SHP77 treated with DMSO at 0.1 percent for 48 hours (cell line): Measurements from ENCODE around the gene KLK2.

Experiments used
- DNase-seq: peaks from one replicate; lab custom pipeline; 2025; lab: John Stamatoyannopoulos, UW

KLK2 gene

GRCh38 chr19:50873056-50873455 is at the start of gene KLK2:
TSS of gene KLK2 (plus strand) at chr19:50873439. CDS start at chr19:50873474, 35 bp downstream.
- no peak for DNase-seq

GRCh38 chr19:50826492-50827240 is 46.6 kb upstream of the KLK2 start:
- DNase-seq, result no peak

DNA sequence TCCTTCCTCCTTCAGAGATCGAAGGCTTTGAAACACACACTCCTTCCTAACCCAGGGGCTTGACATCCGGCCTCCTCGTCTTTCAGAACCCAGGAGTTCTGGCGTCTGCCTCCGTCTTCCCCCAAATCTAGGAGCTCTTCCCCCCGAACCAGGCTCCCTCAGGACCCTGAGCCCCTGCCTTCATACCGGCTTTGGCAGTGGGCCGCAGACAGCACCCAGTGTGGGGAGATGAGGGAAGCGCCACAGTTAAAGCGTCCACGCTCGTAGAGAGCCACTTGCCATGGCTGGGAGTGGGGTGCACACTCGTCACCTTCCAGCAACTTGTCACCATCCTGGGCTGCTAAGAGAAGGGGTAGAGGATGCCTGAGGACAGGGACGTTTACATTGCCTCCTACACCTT is 45.8 kb upstream of the KLK2 start:
- no peak for DNase-seq

DNA sequence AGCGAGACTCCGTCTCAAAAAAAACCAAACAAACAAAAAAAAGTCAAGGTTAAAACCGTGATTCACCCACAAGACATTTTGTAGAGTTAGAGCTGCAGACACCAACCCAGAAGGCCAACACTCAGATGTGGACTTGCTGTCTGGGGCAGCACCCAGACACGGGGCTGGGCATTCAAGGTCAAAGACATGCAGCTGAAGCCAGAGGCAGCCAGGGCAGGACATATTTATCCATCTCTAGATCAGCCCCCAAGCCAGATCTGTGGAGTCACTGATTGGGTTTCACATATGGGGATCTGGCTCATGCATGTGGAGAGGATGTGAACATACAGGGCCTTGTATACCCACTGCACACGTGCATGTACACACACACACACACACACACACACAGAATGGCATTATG is 43.4 kb upstream of the KLK2 start:
- no peak for DNase-seq

DNA sequence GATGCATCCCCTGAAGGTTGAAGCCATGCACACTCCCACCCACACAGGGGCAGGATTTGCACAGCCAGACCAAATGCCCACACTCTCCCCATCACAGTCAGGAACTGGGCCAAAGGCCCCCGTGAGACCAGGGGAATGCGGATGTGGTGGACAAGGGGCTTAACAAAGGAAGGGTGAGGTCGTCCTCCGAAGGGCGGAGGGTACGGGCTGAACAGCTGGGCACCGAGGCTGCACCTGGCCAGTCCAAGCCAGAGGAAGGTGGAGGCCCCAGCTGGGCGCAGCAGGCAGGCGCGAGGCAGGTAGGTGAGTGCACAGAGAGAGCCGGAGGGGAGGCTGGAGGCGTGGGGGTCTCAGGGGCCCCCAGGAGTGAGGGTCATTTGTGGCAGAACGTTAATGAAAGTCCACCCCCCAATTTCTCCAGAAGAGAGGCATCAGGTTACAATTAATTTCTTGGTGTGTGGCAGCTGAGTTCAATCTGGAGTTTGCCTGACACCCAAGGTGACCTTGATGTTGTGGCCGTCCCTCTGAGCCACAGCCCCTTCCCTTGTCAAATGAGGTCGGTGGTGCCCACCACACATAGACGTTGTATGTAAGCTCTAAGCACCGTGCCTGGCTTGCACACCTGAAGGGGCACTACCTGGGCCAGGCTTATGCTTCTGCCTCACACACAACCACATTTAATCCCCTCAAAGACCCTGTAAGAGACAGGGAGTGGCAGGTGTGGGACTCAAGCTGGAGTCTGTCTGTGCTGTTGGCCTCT is 42.8 kb upstream of the KLK2 start:
- no peak for DNase-seq

- no peak for DNase-seq
Observed at GRCh38 chr19:50831026-50831396, 42.2 kb upstream of the KLK2 start.

DNA sequence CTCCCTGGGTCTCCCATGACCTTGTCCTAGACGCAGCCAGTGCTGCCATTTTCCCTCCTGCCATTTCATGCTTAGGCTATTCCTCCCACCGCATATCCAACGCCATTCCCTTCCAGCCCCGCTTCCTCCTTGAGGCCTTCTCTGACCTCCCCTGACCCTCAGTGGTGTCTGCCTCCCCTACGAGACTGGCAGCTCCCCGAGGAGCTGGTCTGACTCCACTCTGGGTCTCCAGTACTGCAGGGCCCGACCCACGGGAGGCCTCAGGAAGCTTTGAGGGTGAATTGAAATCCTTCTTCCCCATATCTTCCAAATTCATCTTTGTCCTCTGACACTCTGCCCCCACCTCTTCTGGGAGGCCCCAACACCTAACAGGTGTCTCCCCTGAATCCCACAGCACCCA is 40.6 kb upstream of the KLK2 start:
- DNase-seq, result no peak

DNA sequence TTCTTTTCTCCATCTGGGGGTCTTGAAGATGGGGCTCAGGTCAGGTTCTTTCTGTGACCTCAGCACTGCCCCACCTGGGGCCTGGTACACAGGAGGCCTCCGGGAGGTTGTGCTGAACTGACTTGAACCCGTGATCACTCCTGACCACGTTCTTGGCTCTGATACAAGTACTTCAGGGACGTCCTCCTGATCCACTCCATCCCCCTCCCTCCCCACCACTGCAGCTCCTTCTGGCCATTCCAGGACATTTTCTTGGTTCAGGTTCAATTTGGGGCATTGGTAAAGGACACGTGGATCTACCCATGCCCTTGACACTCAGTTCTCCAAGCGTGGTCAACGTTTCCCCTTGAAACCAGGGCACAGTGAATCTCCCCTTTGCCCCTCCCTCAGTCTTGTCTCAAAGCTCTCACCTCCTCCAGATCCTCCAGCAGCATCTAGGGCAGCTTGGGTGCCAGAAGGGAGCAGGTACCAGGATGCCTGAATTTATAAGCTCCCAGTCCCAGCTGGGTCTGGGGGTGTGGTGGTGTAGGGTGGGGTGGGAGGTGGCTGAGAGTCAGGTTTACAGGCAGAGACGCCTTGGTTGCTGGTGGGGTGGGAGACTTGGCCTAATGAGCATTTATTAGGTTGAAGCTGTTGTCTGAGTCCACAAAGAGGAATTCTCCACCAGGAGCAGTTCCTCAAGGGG is 40.0 kb upstream of the KLK2 start, which contains the start of gene KLK15:
Gene KLK15 (minus strand): TSS at position 458 of the 685 bp plus-strand sequence. CDS start 2,082 bp downstream, outside the sequence.
- DNase-seq, result no peak

DNA sequence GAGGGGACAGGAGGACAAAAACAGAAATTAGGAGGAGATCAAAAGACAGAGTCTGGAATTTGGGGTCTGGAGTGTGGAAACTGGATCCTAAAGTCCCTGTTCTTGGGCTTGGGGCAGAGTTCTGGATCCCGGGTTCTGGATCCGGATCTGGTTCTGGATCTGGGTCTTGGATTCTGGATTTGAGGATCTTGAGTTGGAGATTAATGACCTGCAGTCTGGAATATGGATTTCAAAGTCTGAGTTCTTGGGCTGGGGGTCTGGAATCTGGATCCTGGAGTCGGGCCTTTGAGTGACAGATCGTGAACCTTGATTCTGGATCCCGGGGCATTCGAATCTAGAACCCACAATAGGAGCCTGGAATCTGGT is 39.5 kb upstream of the KLK2 start:
- no peak for DNase-seq

- no peak for DNase-seq
Observed at GRCh38 chr19:50835103-50835784, 38.0 kb upstream of the KLK2 start.

- DNase-seq, result peak; percentile 66
Observed at GRCh38 chr19:50835785-50836542, 37.3 kb upstream of the KLK2 start.

DNA sequence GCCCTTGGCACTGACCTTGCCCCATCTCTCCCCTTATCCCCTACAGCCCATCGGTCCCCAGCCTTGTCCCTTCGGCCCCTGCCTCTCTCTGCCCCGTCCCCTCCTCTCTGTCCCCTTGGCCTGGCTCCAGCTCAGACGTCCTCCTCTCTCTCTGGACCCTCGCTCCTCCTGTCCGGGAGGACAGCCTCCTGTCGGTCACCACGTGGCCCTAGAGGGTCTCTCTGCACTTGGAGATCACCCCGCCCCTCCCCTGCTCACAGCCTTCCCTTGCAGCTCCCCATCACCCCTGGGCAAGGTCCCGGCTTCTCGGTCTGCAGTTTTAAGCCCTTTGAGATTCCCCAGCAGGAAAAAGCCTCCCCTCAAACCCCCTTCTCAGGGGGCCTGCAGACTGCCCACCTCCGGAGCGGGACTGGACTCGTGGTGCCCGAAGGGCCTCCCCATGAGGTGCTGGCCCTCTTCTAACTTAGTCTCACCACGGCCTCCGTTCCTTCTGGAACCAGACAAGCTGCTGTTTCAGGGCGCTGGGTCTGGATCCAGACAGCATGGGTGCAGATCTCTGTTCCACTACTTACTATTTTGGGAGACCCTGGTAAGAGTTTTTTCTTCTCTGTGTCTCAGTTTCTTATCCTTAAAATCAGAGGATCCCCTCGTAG is 36.6 kb upstream of the KLK2 start:
- peak; percentile 60 for DNase-seq

- peak; percentile 67 for DNase-seq
Observed at GRCh38 chr19:50837300-50837699, 35.9 kb upstream of the KLK2 start.

DNA sequence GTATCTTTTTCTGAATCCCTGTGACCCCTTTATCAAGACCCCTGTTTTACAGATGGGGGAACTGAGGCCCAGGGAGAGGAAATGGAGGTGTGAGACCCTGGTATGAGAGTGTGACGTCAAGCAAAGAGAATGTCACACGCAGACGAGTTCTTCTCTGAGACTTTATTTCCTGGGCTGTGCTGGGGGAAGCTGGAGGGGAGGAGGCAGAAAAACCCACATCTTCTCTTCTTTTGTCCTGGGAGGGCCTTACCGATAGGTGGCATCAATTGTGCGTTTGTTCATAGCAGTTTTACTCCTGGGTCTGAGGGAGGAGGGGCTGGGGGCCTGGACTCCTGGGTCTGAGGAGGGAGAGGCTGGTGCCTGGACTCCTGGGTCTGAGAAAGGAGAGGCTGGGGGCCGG is 35.0 kb upstream of the KLK2 start:
- DNase-seq, result no peak

DNA sequence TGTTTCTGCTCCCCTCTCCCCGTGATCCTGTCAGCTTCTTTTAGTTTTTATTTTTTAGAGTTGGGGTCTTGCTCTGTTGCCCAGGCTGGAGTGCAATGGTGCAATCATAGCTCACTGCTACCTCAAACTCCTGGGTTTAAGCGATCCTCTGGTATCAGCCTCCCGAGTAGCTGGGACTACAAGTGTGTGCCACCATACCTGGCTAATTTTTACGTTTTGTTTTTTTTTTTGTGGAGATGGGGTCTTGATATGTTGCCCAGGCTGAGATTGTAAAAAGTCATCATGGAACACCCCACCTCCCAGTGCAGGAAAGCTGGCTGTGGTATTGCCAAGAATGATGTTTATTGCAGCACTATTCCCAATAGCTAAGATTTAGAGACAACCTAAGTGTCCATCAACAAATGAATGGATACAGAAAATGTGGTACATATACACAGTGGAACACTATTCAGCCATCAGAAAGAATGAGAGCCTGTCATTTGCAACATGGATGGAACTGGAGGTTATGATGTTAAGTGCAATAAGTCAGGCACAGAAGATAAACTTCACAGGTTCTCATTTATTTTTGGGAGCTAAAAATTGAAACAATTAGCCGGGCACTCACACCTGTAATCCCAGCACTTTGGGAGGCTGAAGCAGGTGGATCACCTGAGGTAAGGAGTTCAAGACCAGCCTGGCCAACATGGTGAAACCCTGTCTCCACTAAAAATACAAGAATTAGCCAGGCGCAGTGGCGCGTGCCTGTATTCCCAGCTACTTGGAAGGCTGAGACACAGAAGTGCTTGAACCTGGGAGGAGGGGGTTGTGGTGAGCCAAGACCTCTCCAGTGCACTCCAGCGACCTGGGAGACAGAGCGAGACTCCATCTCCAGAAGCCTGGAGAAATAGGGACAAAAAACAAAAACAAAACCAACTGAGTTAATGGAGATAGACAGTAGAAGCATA is 33.3 kb upstream of the KLK2 start:
- DNase-seq, result no peak

DNA sequence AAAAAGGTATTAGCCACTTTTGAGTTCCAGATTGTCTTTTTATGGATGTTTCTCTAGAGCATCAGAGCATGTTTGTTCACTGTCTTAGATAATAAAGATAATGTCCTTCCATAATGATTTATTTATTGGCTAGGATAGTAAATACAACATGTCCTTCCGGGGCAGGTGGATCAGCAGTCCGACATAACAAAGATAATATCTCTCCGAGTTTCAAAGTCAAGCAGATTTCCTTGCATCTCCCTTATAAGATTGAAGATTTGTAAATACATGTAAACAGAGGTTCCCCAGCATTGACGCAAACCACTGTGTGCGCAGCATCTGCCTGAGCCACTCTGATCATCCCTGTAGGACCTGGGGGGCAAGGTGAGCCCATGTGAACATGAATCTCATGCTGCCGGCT is 31.1 kb upstream of the KLK2 start:
- DNase-seq, result no peak

DNA sequence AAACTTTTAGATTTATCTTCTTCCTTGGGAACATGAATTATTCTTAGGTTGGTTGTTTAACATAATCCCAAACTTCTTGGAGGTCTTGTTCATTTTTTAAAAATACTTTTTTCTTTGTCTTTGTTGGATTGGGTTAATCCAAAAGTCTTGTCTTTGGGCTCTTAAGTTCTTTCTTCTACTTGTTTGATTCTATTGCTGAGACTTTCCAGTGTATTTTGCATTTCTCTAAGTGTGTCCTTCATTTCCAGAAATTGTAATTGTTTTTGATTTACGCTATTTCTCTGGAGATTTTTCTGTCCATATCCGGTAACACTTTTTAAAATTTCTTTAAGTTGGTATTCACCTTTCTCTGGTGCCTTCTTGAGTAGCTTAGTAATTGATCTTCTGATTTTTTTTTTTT is 30.0 kb upstream of the KLK2 start:
- no peak for DNase-seq

DNA sequence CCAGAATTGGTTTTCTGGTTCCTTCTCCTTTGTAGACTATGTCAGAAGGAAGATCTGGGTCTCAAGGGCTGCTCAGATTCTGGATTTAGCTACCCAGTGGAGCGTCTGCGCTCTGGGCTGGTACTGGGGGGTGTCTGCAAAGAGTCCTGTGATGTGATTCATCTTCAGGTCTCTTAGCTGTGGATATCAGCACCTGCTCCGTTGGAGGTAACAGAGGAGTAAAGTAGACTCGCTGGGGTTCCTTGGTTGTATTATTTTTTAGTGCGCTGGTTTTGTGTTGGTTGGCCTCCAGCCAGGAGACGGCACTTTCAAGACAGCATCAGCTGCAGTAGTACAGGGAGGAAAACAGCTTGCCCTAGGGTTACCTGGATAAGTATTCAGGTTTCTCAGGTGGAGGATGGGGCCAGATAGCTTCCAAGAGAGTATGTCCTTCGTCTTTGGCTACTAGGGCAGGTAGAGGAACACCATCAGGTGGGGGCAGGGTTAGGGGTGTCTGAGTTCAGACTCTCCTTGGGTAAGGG is 29.5 kb upstream of the KLK2 start:
- DNase-seq, result no peak

DNA sequence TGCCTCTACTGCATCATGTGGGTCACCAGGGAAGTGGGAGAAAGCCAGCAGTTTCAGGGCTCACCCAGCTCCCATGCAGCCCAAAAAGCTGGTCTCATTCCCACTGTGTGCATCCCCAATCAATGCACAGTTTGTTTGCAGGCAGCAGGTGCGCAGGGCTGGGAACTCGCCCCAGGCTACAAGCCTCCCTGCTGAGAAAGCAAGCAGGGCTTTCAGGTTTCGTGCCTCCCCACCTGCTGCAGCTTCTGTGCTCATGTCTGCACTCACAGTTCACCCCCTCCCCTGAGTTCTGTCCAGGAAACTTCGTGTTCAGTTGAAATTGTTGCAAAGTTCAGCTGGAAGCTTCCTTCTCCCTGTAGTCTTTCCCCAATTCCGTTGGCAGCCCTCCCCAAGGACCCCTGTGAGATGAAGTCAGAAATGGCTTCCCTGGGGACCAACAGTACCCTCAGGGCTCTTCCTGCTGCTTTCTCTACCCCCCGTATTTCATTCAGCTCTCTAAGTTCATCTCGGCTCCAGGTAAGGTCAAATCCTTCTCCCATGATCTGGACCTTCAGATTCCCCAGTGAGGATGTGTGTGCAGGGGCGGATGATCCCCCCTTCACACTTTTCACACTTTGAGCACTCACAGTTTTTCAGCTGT is 28.8 kb upstream of the KLK2 start:
- DNase-seq, result no peak
